PC-9 (cell line): Measurements from ENCODE around the gene GUCY2C. TPM values are rescaled to one million over a fixed set of nuclear protein-coding genes. Genes with fewer than 3 reads are reported as not detected.

Source experiments
- BruUV-seq: library from RNA; stranded (reverse); fragments of 400-500 nt; replicated peaks from 2 replicates; lab custom pipeline; 2021; lab: Mats Ljungman, UMichigan
- CTCF ChIA-PET: fragments of 300-600 bp; sonication (Branson Sonifier 250); formaldehyde crosslinking; loops from one replicate; lab custom pipeline; 2022; ENCODE audit warnings: antibody characterized with exemption; lab: Charles Lee
- POLR2A ChIA-PET: fragments of 300-600 bp; sonication (Branson Sonifier 250); formaldehyde crosslinking; loops from one replicate; lab custom pipeline; 2022; ENCODE audit warnings: antibody characterized with exemption; ENCODE audit not compliant: unreplicated experiment; lab: Charles Lee
- DNase-seq, 2 experiments: peaks; one replicate each; pipeline versions ENCODE4 v3.0.0 to v3.0.0-alpha.2; 2015 to 2022; ENCODE audit warnings: mixed read lengths in 1 of 2
- H2AFZ ChIP-seq: fragments of 200-600 bp; sonication (generic); 2 replicates; pipeline ENCODE4 v1.8.1; 2017; ENCODE audit warnings: antibody characterized with exemption
- H3F3A ChIP-seq: fragments of 200-600 bp; sonication (generic); 2 replicates; pipeline ENCODE4 v1.8.1; 2017; ENCODE audit warnings: antibody characterized with exemption, mild to moderate bottlenecking, low read depth; ENCODE audit not compliant: insufficient read depth
- H3K27ac ChIP-seq: fragments of 200-600 bp; sonication (generic); 2 replicates; pipeline ENCODE4 v1.6.1; 2016; ENCODE audit warnings: mixed run types
- H3K27me3 ChIP-seq: fragments of 200-600 bp; sonication (generic); 2 replicates; pipeline ENCODE4 v1.6.1; 2016; ENCODE audit warnings: low read depth, mixed run types; ENCODE audit not compliant: insufficient read depth
- H3K36me3 ChIP-seq: fragments of 200-600 bp; sonication (generic); 2 replicates; pipeline ENCODE4 v1.6.1; 2016; ENCODE audit warnings: low read depth, mixed run types
- H3K4me1 ChIP-seq: fragments of 200-600 bp; sonication (generic); replicated peaks from 2 replicates; pipeline ENCODE4 v1.6.1; 2016; ENCODE audit warnings: mixed run types; ENCODE audit not compliant: insufficient read depth
- H3K4me2 ChIP-seq: fragments of 200-600 bp; sonication (generic); 2 replicates; pipeline ENCODE4 v1.6.1; 2017; ENCODE audit warnings: mixed run types
- H3K4me3 ChIP-seq: fragments of 200-600 bp; sonication (generic); 2 replicates; pipeline ENCODE4 v1.6.1; 2016; ENCODE audit warnings: mixed run types
- H3K79me2 ChIP-seq: fragments of 200-600 bp; sonication (generic); 2 replicates; pipeline ENCODE4 v1.6.1; 2017; ENCODE audit warnings: low read depth, mixed run types
- H3K9me2 ChIP-seq: fragments of 200-600 bp; sonication (generic); 2 replicates; pipeline ENCODE4 v1.8.1; 2017; ENCODE audit warnings: mild to moderate bottlenecking; ENCODE audit not compliant: insufficient read depth
- H3K9me3 ChIP-seq: fragments of 200-600 bp; sonication (generic); 2 replicates; pipeline ENCODE4 v1.8.1; 2016; ENCODE audit warnings: low read depth; ENCODE audit not compliant: insufficient read depth
- H4K20me1 ChIP-seq: fragments of 200-600 bp; sonication (generic); 2 replicates; pipeline ENCODE4 v1.8.1; 2017; ENCODE audit not compliant: insufficient read depth
- CTCF ChIP-seq: fragments of 200-600 bp; sonication (generic); conservative IDR thresholded peaks from 2 replicates; pipeline ENCODE4 v1.6.1; 2017; ENCODE audit warnings: mixed run types, antibody characterized with exemption, mild to moderate bottlenecking, moderate library complexity
- EZH2 ChIP-seq: fragments of 200-600 bp; sonication (generic); IDR thresholded peaks from 2 replicates; pipeline ENCODE4 v1.8.0; 2017; ENCODE audit warnings: antibody characterized with exemption, low read depth
- intact Hi-C: fragments of 100-400 bp; cut with micrococcal nuclease; formaldehyde crosslinking; loops from one replicate; pipeline ENCODE4 v1.10.0; 2022; ENCODE audit not compliant: unreplicated experiment
- total RNA-seq: library from RNA; stranded (reverse); gene quantifications from 2 replicates; pipeline ENCODE4 v1.2.3, GENCODE V29; 2021

Gene GUCY2C
- total RNA-seq, 1 experiment from 2014 or later: not detected

- ChIA-PET CTCF (no interaction called here), POLR2A (no interaction called here)
- Histone ChIP-seq H4K20me1 (no peaks in the 10 kb centered on the region), H3K4me2 (no peak overlapping the region), H3K27ac (no peak overlapping the region), H3K79me2 (no peaks in the 10 kb centered on the region), H3K27me3 (no peaks in the 10 kb centered on the region), H3F3A (no peaks in the 10 kb centered on the region), H3K36me3 (no peaks in the 10 kb centered on the region), H3K9me2 (no peaks in the 10 kb centered on the region), H3K9me3 (no peaks in the 10 kb centered on the region), H3K4me1 (no peaks in the 10 kb centered on the region), H2AFZ (no peak overlapping the region), H3K4me3 (no peak overlapping the region)
- TF ChIP-seq EZH2 (no peak), CTCF (no peak)
- DNase-seq: no peak
- BruUV-seq: no TSS peak
- intact Hi-C loops: no loop called here
Measured at GRCh38 chr12:14589169-14590004, 107.0 kb downstream of the GUCY2C start.

- DNase-seq: no peak
- Histone ChIP-seq H3K27me3 (no peaks in the 10 kb centered on the region), H3K4me3 (no peak overlapping the region), H3K4me1 (no peaks in the 10 kb centered on the region), H3K9me2 (no peaks in the 10 kb centered on the region), H3K36me3 (no peaks in the 10 kb centered on the region), H3K4me2 (no peak overlapping the region), H3K27ac (no peak overlapping the region), H2AFZ (no peak overlapping the region), H3K9me3 (no peaks in the 10 kb centered on the region), H4K20me1 (no peaks in the 10 kb centered on the region), H3F3A (no peaks in the 10 kb centered on the region), H3K79me2 (no peaks in the 10 kb centered on the region)
- CTCF ChIA-PET: interaction anchor here (0.6 kb wide), 1 partner anchor 521 kb away, joined by 3 read pairs; no protein-coding TSS in a partner anchor
- intact Hi-C loops: no loop called here
- POLR2A ChIA-PET: no interaction called here
- TF ChIP-seq EZH2 (no peak), CTCF (no peak)
- no TSS peak for BruUV-seq
Measured at GRCh38 chr12:14588571-14588970, 107.8 kb downstream of the GUCY2C start.

- TF ChIP-seq EZH2 (no peak), CTCF (no peak)
- H3K27me3 ChIP-seq: no peaks in the 10 kb centered on the region
- no peak for DNase-seq
- no TSS peak for BruUV-seq
- H3K4me3 ChIP-seq: no peak overlapping the region
- intact Hi-C loops: no loop called here
- H3K4me2 ChIP-seq: no peak overlapping the region
- no peaks in the 10 kb centered on the region for H4K20me1 ChIP-seq
- H3F3A ChIP-seq: no peaks in the 10 kb centered on the region
- POLR2A ChIA-PET: no interaction called here
- no peak overlapping the region for H3K27ac ChIP-seq
- H3K79me2 ChIP-seq: no peaks in the 10 kb centered on the region
- no peaks in the 10 kb centered on the region for H3K9me3 ChIP-seq
- CTCF ChIA-PET: no interaction called here
- H3K9me2 ChIP-seq: no peaks in the 10 kb centered on the region; the same call in 1 of the 2 replicates
- no peaks in the 10 kb centered on the region for H3K36me3 ChIP-seq
- no peaks in the 10 kb centered on the region for H3K4me1 ChIP-seq
- no peak overlapping the region for H2AFZ ChIP-seq
Measured at GRCh38 chr12:14578646-14579045, 117.8 kb downstream of the GUCY2C start.
